ENCODE results near the gene USP16. TPM values are rescaled to one million over a fixed set of nuclear protein-coding genes. Genes with fewer than 3 reads are reported as not detected.
"Not testable (repeated sequence)": the region's sequence is repeated elsewhere in the genome, so short reads cannot be mapped to it uniquely, and the experiment has no call there.

Gene USP16
- total RNA-seq, 1 experiment from 2014 or later: 24.1 TPM

DNA sequence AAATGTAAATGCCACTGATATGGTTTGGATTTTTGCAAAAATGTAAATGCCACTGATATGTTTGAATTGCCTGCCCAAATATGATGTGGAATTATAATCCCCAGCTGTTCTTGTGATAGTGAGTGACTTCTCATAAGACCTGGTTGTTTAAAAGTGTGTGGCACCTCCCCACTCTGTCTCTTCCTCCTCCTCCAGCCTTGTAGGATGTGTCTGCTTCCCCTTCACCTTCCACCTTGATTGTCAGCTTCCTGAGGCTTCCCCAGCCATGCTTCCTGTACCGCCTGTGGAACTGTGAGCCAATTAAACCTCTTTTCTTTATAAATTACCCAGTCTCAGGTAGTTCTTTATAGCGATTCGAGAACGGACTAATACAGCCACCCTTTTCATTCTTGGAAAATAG is 50.3 kb downstream of the USP16 start:
- H3K27ac ChIP-seq (ENCODE audit: low read length): no peak overlapping the region
- peaks cover under 1% of the 10 kb centered on the region for H3F3A ChIP-seq (ENCODE audit: low read length, unreplicated experiment)
- no peaks in the 10 kb centered on the region for H3K27me3 ChIP-seq (ENCODE audit: low read length)
- peaks cover 31% of the 10 kb centered on the region for H4K20me1 ChIP-seq (ENCODE audit: low read length)
- CTCF ChIA-PET: no interaction called here
- no peak overlapping the region for H3K9ac ChIP-seq (ENCODE audit: low read length)
- peaks cover 12% of the 10 kb centered on the region; the same call in 1 of the 2 replicates for H3K36me3 ChIP-seq (ENCODE audit: low read depth, low read length)
- POLR2A ChIA-PET (ENCODE audit: unreplicated experiment): interaction anchor here (2.4 kb wide), 1 partner anchor 50 kb away, joined by 6 read pairs; the partner anchor contains the start of gene USP16
- H3K9me2 ChIP-seq (replicated peaks; ENCODE audit: low read length): 0 out of 2 replicates have a peak, but pooled peaks cover 5% of the 10 kb centered on the region
- H2AFZ ChIP-seq (ENCODE audit: low read length): no peak overlapping the region
- ATAC-seq (no peak), DNase-seq (no peak)
- intact Hi-C loops (cut with micrococcal nuclease): no loop called here
- H3K79me2 ChIP-seq (ENCODE audit: low read length): peaks cover 42% of the 10 kb centered on the region
- H3K9me3 ChIP-seq (ENCODE audit: low read length): no peaks in the 10 kb centered on the region
- TF ChIP-seq, protein P1, sequence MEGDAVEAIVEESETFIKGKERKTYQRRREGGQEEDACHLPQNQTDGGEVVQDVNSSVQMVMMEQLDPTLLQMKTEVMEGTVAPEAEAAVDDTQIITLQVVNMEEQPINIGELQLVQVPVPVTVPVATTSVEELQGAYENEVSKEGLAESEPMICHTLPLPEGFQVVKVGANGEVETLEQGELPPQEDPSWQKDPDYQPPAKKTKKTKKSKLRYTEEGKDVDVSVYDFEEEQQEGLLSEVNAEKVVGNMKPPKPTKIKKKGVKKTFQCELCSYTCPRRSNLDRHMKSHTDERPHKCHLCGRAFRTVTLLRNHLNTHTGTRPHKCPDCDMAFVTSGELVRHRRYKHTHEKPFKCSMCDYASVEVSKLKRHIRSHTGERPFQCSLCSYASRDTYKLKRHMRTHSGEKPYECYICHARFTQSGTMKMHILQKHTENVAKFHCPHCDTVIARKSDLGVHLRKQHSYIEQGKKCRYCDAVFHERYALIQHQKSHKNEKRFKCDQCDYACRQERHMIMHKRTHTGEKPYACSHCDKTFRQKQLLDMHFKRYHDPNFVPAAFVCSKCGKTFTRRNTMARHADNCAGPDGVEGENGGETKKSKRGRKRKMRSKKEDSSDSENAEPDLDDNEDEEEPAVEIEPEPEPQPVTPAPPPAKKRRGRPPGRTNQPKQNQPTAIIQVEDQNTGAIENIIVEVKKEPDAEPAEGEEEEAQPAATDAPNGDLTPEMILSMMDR (conservative IDR thresholded peaks at IDR 0.05; ENCODE audit: low read depth, low read length): no peak
- TF ChIP-seq EZH2 (IDR thresholded peaks at IDR 0.05; ENCODE audit: low read length, unreplicated experiment): no peak
- TF ChIP-seq EZH2phosphoT487 (IDR thresholded peaks at IDR 0.05; ENCODE audit: borderline replicate concordance, low read length): no peak
- peaks cover 52% of the 10 kb centered on the region for H3K4me1 ChIP-seq (ENCODE audit: insufficient read depth, low read length)
- H3K4me3 ChIP-seq (ENCODE audit: low read length): no peak overlapping the region
- peak overlapping the region; percentile 50 for H3K4me2 ChIP-seq (ENCODE audit: low read length)
- BruUV-seq (replicated peaks): no TSS peak

DNA sequence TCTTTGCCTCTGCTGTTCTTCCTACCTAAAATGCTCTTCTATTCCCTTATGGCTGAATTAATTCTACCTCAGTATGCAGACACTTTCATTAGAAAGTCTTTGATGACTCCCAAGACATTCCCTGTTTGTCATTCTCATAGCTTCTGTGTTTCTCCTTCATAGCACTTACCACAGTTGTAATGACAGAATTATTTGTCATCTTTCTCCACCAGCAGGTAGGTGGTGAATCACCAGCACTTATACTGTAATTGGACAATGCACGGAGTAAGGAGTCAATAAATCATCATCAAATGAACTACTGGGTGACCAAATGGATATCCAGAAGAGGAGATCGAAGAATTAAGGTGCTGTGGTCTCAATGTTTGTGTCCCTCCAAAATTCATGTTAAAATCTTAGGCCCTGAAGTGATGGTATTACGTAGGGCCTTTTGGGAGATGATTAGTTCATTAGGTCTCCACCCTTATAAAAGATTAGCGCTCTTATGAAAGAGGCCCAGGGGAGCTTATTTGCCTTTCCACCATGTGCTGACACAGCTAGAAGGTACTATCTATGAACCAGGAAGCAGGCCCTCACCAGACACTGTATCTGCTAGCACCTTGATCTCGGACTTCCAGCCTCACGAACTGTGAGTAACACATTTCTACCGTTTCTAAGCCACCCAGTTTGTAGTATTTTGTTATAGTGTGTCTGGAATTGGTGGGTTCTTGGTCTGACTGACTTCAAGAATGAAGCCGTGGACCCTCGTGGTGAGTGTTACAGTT is 51.4 kb downstream of the USP16 start:
- H3K4me2 ChIP-seq (ENCODE audit: low read length): peak overlapping the region; percentile 50
- POLR2A ChIA-PET (ENCODE audit: unreplicated experiment): interaction anchor here (2.4 kb wide), 1 partner anchor 51 kb away, joined by 6 read pairs; the partner anchor contains the start of gene USP16
- peaks cover 48% of the 10 kb centered on the region for H3K4me1 ChIP-seq (ENCODE audit: insufficient read depth, low read length)
- H3K27ac ChIP-seq (ENCODE audit: low read length): peak overlapping the region; percentile 73
- peak; percentile 37 for ATAC-seq
- intact Hi-C loops (cut with micrococcal nuclease): no loop called here
- peak overlapping the region; percentile 15; the same call in 1 of the 2 replicates for H3K9ac ChIP-seq (ENCODE audit: low read length)
- H3K27me3 ChIP-seq (ENCODE audit: low read length): no peaks in the 10 kb centered on the region
- no peak overlapping the region for H3K4me3 ChIP-seq (ENCODE audit: low read length)
- TF ChIP-seq EZH2phosphoT487 (IDR thresholded peaks at IDR 0.05; ENCODE audit: borderline replicate concordance, low read length): no peak
- TF ChIP-seq, protein P1 (conservative IDR thresholded peaks at IDR 0.05; ENCODE audit: low read depth, low read length): no peak
- TF ChIP-seq EZH2 (IDR thresholded peaks at IDR 0.05; ENCODE audit: low read length, unreplicated experiment): no peak
- no TSS peak for BruUV-seq (replicated peaks)
- H3F3A ChIP-seq (ENCODE audit: low read length, unreplicated experiment): no peaks in the 10 kb centered on the region
- DNase-seq: peak; percentile 93
- 0 out of 2 replicates have a peak, but pooled peaks cover 5% of the 10 kb centered on the region for H3K9me2 ChIP-seq (replicated peaks; ENCODE audit: low read length)
- H4K20me1 ChIP-seq (ENCODE audit: low read length): peaks cover 20% of the 10 kb centered on the region
- H3K36me3 ChIP-seq (ENCODE audit: low read depth, low read length): peaks cover under 1% of the 10 kb centered on the region; the same call in 1 of the 2 replicates
- no peaks in the 10 kb centered on the region for H3K9me3 ChIP-seq (ENCODE audit: low read length)
- H2AFZ ChIP-seq (ENCODE audit: low read length): no peak overlapping the region
- CTCF ChIA-PET: no interaction called here
- peaks cover 31% of the 10 kb centered on the region for H3K79me2 ChIP-seq (ENCODE audit: low read length)

DNA sequence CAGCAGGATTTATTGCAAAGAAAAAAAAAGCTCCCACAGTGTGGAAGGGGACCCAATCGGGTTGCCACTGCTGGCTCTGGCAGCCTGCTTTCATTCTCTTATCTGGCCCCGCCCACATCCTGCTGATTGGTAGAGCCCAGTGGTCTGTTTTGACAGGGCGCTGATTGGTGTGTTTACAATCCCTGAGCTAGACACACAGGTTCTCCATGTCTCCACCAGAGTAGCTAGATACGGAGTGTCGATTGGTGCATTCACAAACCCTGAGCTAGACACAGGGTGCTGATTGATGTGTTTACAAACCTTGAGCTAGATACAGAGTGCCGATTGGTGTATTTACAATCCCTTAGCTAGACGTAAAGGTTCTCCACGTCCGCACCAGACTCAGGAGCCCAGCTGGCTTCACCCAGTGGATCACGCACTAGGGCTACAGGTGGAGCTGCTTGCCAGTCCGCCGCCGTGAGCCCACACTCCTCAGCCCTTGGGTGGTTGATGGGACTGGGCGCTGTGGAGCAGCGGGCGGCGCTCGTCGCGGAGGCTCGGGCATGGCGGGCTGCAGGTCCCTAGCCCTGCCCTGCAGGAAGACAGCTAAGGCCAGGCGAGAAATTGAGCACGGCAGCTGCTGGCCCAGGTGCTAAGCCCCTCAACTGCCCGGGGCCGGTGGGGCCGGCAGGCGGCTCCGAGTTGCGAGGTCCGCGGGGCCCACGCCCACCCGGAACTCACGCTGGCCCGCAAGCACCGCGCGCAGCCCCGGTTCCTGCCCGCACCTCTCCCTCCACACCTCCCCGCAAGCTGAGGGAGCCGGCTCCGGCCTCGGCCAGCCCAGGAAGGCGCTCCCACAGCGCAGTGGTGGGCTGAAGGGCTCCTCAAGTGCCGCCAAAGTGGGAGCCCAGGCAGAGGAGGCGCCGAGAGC is 52.5 kb downstream of the USP16 start:
- Histone ChIP-seq H3K4me3 (ENCODE audit: low read length) (peak overlapping the region; percentile 53), H3K27ac (ENCODE audit: low read length) (peak overlapping the region; percentile 73), H3K4me2 (ENCODE audit: low read length) (peak overlapping the region; percentile 74), H3K79me2 (ENCODE audit: low read length) (peaks cover 20% of the 10 kb centered on the region), H3K4me1 (ENCODE audit: insufficient read depth, low read length) (peaks cover 37% of the 10 kb centered on the region), H3K9ac (ENCODE audit: low read length) (peak overlapping the region; percentile 64), H2AFZ (ENCODE audit: low read length) (peak overlapping the region; percentile 72)
- intact Hi-C loops (cut with micrococcal nuclease); H3K27me3 ChIP-seq (ENCODE audit: low read length); H3K9me3 ChIP-seq (ENCODE audit: low read length); H3K36me3 ChIP-seq (ENCODE audit: low read depth, low read length); H3K9me2 ChIP-seq (replicated peaks; ENCODE audit: low read length); POLR2A ChIA-PET (ENCODE audit: unreplicated experiment); BruUV-seq (replicated peaks); H3F3A ChIP-seq (ENCODE audit: low read length, unreplicated experiment); H4K20me1 ChIP-seq (ENCODE audit: low read length); ATAC-seq: not testable (repeated sequence)
- CTCF ChIA-PET: interaction anchor here (0.7 kb wide), 1 partner anchor 105 kb away, joined by 3 read pairs; no protein-coding TSS in a partner anchor
- DNase-seq: peak; percentile 30
